ENCODE measurements around the gene IFI44L. TPM values are rescaled to one million over a fixed set of nuclear protein-coding genes. Genes with fewer than 3 reads are reported as not detected.

The IFI44L gene
- total RNA-seq, 1 donor from 2014 or later = 41.6 TPM

DNA sequence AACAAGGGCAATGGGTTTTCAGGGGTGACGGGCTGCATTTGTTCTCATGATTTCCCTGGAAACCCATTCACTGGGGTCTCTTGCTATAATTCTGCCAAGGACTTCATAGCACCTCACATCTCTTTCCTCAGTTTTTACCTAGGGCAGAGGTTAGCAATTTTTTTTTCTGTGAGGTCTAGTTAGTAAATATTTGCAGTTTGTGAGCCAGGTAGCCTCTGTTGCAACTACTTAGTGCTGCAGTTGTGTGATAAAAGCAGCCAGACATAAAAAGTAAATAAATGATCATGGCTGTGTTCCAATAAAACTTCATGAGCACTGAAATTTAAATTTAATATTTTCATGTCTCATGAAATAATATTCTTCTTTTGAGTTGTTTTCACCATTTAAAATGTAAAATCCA, 67.1 kb downstream of the IFI44L start:
- no peak for DNase-seq (ENCODE audit: low read depth)

DNA sequence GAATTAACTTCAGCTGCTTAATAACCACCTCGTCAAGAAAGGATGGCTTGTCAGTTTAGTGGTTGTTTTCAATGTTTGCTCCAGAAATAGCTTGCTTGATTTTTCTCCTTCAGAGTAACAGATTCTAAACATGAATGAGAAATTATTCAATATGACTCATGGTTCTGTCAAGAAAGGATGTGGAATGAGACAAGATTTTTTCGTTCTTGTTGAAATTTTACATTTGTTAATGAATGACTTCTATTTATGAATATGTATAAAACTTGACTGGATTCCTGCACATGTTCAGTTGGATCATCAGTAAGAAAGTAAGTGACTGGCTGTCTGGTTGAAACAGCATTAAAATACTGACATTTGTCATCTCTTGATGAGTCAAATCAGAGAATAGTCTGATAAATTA, 67.7 kb downstream of the IFI44L start:
- DNase-seq (ENCODE audit: low read depth) = no peak

DNA sequence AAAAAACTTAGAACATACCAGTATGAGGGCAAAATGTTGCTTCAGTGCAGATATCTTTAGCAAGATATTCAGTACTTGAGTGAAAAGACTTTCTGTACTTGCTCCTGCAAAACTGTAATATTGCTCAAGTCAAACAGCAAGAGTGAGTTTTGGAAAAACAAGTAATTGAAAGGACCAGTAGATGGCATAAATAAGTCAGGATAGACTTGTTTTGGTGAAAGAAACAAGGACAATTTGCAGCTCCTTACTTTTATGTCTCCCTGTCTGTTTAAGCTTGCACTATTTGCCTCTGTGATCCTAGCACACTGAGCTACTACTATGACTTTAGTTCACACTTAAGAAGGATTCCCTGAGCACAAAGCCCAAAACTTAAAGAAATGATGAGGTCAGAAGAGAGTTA, 68.4 kb downstream of the IFI44L start:
- peak; percentile 55 for DNase-seq (ENCODE audit: low read depth)

DNA sequence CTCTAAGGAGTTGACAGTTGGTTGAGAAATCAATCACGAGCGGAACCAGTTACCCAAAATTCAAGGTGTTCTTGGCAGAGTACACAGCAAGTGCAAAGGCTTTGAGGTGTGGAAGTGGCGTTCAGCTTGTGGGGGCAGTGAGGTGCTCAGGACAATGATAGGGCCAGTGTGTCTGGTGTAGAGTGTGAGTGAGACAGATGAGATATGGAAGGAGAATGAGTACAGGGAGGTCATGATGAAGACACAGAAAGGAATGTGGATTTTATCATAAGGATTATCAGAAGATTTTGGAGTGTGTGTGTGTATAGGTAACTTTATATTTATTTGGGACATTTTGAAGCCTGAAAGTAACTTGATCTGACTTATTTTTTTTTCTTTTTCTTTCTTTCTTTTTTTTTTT, 70.3 kb downstream of the IFI44L start:
- DNase-seq (ENCODE audit: low read depth) = no peak

DNA sequence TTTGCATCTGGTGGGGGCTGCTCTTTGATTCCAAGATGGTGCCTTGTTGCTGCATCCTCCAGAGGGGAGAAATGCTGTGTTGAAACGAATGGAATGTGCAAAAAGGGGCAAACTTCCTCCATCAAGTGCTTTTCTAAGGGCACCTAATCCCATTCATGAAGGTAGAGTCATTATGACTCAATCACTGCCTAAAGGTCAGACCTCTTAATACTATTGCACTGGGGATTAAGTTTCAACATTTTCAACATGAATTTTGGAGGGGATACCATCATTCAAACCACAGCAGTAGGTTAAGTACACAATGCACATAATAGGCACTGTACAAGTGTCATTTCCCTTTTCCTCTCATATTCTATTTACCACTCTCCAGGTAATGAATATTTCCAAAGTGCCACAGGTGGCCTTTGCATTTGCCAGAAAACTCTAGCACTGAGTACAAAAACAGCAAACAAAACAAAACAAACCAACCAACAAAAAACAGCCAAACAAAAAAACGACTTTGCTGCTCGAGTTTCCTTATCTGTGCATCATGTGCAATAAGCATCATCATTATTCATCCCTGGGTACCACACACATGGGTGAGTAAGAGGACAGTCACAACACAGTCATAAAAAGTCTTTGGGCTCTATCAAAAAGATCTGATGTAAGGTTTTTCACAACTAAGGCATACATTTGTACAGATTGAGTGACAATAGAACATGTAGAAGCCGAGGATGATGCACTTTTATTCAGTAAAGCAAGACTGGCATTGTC, 71.9 kb downstream of the IFI44L start:
- no peak for DNase-seq (ENCODE audit: low read depth)

Other genes with a start within 250 kb of the IFI44L start
- 15.9 and 18.5 TPM in 2 replicates for gene PTGFR, start 129.5 kb upstream of the IFI44L start, total RNA-seq
- 33.3 and 39.3 TPM in 2 replicates for gene IFI44, start 29.4 kb downstream of the IFI44L start, total RNA-seq

Data from myocyte (in vitro differentiated cells).